Fibroblast of lung (primary cell): ENCODE measurements around the gene SAMD11. TPM values are rescaled to one million over a fixed set of nuclear protein-coding genes. Genes with fewer than 3 reads are reported as not detected.

Experiments used
- DNase-seq, 2 donors: peaks; one replicate each; pipeline versions ENCODE4 v3.0.0 to v3.0.0-alpha.2; 2010; ENCODE audit warnings: low read depth in 2 of 2
- H2AFZ ChIP-seq: 2 replicates; pipeline ENCODE4 v1.5.1; 2012; ENCODE audit warnings: low read length, control low read depth, inconsistent platforms
- H3K27ac ChIP-seq: 2 replicates; pipeline ENCODE4 v1.5.1; 2011; ENCODE audit warnings: low read length, control low read depth; ENCODE audit not compliant: insufficient read depth
- H3K27me3 ChIP-seq: 2 replicates; pipeline ENCODE4 v1.5.1; 2011; ENCODE audit warnings: mild to moderate bottlenecking, low read length; ENCODE audit not compliant: control insufficient read depth, insufficient read depth
- H3K36me3 ChIP-seq: 2 replicates; pipeline ENCODE4 v1.5.1; 2011; ENCODE audit warnings: low read length; ENCODE audit not compliant: control insufficient read depth, insufficient read depth
- H3K4me1 ChIP-seq: 2 replicates; pipeline ENCODE4 v1.5.1; 2011; ENCODE audit warnings: low read length; ENCODE audit not compliant: control insufficient read depth, insufficient read depth; ENCODE audit errors: extremely low read depth
- H3K4me2 ChIP-seq: 2 replicates; pipeline ENCODE4 v1.5.1; 2011; ENCODE audit warnings: low read length, control low read depth; ENCODE audit not compliant: insufficient read depth; ENCODE audit errors: extremely low read depth
- H3K4me3 ChIP-seq, 4 experiments: fragments of 200-600 bp in 1 of 4; sonication (generic) in 1 of 4; replicated peaks in 1 of 4; 2 replicates each; pipeline ENCODE4 v1.5.1; 2011 to 2016; ENCODE audit warnings: low read length in 4 of 4, low read depth in 3 of 4, mild to moderate bottlenecking in 3 of 4, control low read depth in 2 of 4, inconsistent platforms in 1 of 4, mixed read lengths in 1 of 4; ENCODE audit not compliant: insufficient read depth in 1 of 4; ENCODE audit errors: control extremely low read depth in 1 of 4
- H3K79me2 ChIP-seq: 2 replicates; pipeline ENCODE4 v1.5.1; 2012; ENCODE audit warnings: mild to moderate bottlenecking, low read length, inconsistent platforms; ENCODE audit not compliant: control insufficient read depth, insufficient read depth
- H3K9ac ChIP-seq: 2 replicates; pipeline ENCODE4 v1.5.1; 2011; ENCODE audit warnings: mild to moderate bottlenecking, low read length, control low read depth; ENCODE audit not compliant: insufficient read depth
- H3K9me3 ChIP-seq: 2 replicates; pipeline ENCODE4 v1.5.1; 2012; ENCODE audit warnings: low read depth, low read length; ENCODE audit not compliant: control insufficient read depth, insufficient read depth
- H4K20me1 ChIP-seq: 2 replicates; pipeline ENCODE4 v1.5.1; 2011; ENCODE audit warnings: low read length; ENCODE audit not compliant: control insufficient read depth, insufficient read depth; ENCODE audit errors: extremely low read depth
- EZH2 ChIP-seq: IDR thresholded peaks from 2 replicates; pipeline ENCODE4 v1.5.1; 2012; ENCODE audit warnings: low read length, control low read depth, mild to moderate bottlenecking; ENCODE audit errors: missing control alignments
- polyA plus RNA-seq, 2 donors: library from polyadenylated mRNA; depleted of rRNA in 1 of 2; stranded (reverse) in 1 of 2; unstranded in 1 of 2; fragments of >200 nt; gene quantifications; 2 replicates each; pipeline ENCODE4 v1.2.1, GENCODE V29; 2011 to 2012; ENCODE audit warnings: missing spikeins in 1 of 2
- total RNA-seq: library from RNA; depleted of rRNA; stranded (reverse); fragments of >200 nt; gene quantifications from 2 replicates; pipeline ENCODE4 v1.2.1, GENCODE V29; 2014
- TF ChIP-seq, protein P1 (sequence below), 2 donors: IDR thresholded peaks in 1 of 2; conservative IDR thresholded peaks in 1 of 2; 1 replicate in 1 of 2; 2 replicates in 1 of 2; pipeline ENCODE4 v1.5.1; 2011 to 2012; ENCODE audit warnings: low read length in 2 of 2, control low read depth in 1 of 2, inconsistent platforms in 1 of 2, low read depth in 1 of 2, mild to moderate bottlenecking in 1 of 2

SAMD11 gene
- total and polyA plus RNA-seq, 2 donors (not counting 1 experiment from before 2014, with no cell fraction given), result 0.40 to 3.8 TPM

- H3K4me2 ChIP-seq, result no peak overlapping the region
- no peak overlapping the region for H3K27ac ChIP-seq
- no peak for DNase-seq
- H3K9ac ChIP-seq, result no peak overlapping the region
- no peak overlapping the region for H3K4me3 ChIP-seq
- H4K20me1 ChIP-seq, result no peaks in the 10 kb centered on the region
- no peaks in the 10 kb centered on the region for H3K27me3 ChIP-seq
- H3K79me2 ChIP-seq, result peaks cover 2% of the 10 kb centered on the region
- no peaks in the 10 kb centered on the region for H3K4me1 ChIP-seq
- H2AFZ ChIP-seq, result no peak overlapping the region
- H3K36me3 ChIP-seq, result peaks cover 45% of the 10 kb centered on the region
- TF ChIP-seq, protein P1, sequence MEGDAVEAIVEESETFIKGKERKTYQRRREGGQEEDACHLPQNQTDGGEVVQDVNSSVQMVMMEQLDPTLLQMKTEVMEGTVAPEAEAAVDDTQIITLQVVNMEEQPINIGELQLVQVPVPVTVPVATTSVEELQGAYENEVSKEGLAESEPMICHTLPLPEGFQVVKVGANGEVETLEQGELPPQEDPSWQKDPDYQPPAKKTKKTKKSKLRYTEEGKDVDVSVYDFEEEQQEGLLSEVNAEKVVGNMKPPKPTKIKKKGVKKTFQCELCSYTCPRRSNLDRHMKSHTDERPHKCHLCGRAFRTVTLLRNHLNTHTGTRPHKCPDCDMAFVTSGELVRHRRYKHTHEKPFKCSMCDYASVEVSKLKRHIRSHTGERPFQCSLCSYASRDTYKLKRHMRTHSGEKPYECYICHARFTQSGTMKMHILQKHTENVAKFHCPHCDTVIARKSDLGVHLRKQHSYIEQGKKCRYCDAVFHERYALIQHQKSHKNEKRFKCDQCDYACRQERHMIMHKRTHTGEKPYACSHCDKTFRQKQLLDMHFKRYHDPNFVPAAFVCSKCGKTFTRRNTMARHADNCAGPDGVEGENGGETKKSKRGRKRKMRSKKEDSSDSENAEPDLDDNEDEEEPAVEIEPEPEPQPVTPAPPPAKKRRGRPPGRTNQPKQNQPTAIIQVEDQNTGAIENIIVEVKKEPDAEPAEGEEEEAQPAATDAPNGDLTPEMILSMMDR (conservative IDR thresholded peaks at IDR 0.05 in 1 of 2, IDR thresholded peaks at IDR 0.05 in 1 of 2; ENCODE audit: low read depth in 1 of 2, low read length in 2 of 2), result no peak
- no peak for TF ChIP-seq EZH2
- H3K9me3 ChIP-seq, result no peaks in the 10 kb centered on the region
Observed at GRCh38 chr1:952201-952600, 28.5 kb downstream of the SAMD11 start.

DNA sequence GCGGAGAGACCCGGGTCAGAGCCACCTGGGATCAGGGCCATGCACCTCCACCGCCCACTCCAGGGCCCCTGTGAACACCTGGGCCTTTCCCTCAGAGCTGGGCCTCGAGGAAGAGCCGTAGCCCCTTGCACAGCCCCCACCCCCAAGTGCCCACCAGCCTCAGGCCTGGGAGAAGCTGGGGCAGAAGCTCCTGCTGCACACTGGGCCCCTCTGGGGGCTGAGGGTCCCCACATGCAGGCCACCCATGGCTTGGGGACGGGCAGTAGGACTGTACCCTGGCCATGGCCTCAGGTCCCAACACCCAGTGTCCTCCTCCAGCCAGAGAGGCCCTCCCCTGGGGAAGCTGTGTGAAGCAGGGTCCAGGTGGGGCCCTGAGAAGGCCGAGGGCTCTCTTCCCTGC lies 28.9 kb downstream of the SAMD11 start:
- Histone ChIP-seq H3K27ac (no peak overlapping the region), H3K9me3 (no peaks in the 10 kb centered on the region), H3K4me1 (peaks cover 2% of the 10 kb centered on the region), H3K27me3 (no peaks in the 10 kb centered on the region), H3K36me3 (peaks cover 44% of the 10 kb centered on the region), H4K20me1 (no peaks in the 10 kb centered on the region), H3K9ac (no peak overlapping the region), H3K4me2 (no peak overlapping the region), H3K4me3 (no peak overlapping the region), H2AFZ (no peak overlapping the region), H3K79me2 (peaks cover 6% of the 10 kb centered on the region)
- TF ChIP-seq EZH2, result no peak
- TF ChIP-seq, protein P1 (conservative IDR thresholded peaks at IDR 0.05 in 1 of 2, IDR thresholded peaks at IDR 0.05 in 1 of 2; ENCODE audit: low read depth in 1 of 2, low read length in 2 of 2), result no peak
- no peak for DNase-seq

DNA sequence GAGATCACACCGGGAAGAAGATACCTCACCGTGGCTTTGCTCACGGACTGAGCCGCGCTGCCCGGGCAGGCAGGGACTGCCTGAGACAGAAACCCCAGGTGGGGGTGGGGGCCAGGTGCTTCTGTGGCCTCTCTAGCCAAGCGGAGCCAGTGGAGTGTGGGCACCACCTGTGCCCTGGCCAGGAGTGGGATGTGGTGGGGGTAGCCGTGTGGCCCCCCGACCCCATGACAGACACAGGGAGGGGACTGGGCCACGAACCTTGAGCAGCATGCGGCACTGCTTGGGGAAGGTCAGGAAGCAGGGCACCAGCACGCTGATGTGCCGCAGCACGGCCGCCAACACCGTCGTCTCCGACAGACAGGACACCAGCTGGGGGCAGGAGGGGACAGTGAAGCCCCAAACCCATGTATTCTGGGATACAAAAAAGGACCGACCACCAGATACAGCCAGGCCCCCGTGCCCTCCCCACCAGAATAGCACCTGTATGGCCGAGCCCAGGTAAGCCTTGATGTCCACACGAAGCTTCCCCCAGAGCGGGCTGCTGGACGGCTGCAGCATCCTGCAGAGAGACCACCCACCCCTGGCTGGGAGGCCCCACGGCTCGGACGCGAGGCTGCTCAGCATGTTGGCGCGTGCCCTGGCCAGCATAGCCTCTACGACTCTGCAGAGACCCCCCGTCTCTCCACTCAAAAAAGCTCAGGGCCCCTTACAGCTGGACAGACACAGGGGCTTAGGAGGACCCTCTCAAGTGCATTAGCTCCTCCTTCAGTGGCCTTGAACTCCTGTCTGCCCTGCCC lies 30.0 kb downstream of the SAMD11 start:
- Histone ChIP-seq H4K20me1 (no peaks in the 10 kb centered on the region), H3K4me3 (no peak overlapping the region), H3K36me3 (peaks cover 36% of the 10 kb centered on the region), H3K27ac (no peak overlapping the region), H3K27me3 (no peaks in the 10 kb centered on the region), H3K4me1 (peaks cover 4% of the 10 kb centered on the region), H3K4me2 (no peak overlapping the region), H3K9ac (no peak overlapping the region), H3K79me2 (peaks cover 15% of the 10 kb centered on the region), H3K9me3 (no peaks in the 10 kb centered on the region), H2AFZ (no peak overlapping the region)
- TF ChIP-seq, protein P1 (conservative IDR thresholded peaks at IDR 0.05 in 1 of 2, IDR thresholded peaks at IDR 0.05 in 1 of 2; ENCODE audit: low read depth in 1 of 2, low read length in 2 of 2), result no peak
- no peak for TF ChIP-seq EZH2
- no peak for DNase-seq
